HG03064 (cell line): Measurements from ENCODE around the gene SRPK2.

Experiments used
- ATAC-seq: cut with Tn5 transposase; IDR thresholded peaks from one replicate; pipeline ENCODE4 v1.9.1; 2021; ENCODE audit warnings: low read depth; ENCODE audit not compliant: unreplicated experiment

The SRPK2 gene

DNA sequence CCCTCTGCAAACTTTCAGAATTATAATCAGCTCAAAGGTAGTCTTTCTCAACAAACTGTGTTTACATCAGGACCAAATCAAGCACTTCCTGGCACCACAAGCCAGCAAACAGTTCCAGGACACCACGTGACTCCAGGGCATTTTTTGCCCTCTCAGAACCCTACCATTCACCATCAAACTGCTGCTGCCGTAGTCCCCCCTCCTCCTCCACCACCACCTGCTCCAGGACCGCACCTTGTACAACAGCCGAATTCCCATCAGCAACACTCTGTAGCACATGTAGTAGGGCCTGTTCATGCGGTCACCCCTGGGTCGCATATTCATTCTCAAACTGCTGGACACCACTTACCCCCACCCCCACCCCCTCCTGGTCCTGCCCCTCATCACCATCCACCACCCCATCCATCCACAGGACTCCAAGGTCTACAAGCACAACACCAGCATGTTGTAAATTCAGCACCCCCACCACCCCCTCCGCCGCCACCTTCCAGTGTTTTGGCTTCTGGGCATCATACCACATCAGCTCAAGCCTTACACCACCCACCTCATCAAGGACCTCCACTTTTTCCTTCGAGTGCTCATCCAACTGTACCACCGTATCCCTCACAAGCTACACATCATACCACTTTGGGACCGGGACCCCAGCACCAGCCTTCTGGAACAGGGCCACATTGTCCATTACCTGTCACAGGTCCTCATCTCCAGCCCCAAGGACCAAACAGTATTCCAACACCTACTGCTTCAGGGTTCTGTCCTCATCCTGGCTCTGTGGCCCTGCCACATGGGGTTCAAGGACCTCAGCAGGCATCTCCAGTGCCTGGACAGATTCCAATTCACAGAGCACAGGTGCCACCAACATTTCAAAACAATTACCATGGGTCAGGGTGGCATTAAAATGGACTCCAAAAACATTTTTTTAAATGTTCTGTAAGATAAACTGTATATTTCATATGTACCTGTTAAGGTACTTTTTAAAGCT lies 276.0 kb downstream of the SRPK2 start:
- ATAC-seq, result no peak

DNA sequence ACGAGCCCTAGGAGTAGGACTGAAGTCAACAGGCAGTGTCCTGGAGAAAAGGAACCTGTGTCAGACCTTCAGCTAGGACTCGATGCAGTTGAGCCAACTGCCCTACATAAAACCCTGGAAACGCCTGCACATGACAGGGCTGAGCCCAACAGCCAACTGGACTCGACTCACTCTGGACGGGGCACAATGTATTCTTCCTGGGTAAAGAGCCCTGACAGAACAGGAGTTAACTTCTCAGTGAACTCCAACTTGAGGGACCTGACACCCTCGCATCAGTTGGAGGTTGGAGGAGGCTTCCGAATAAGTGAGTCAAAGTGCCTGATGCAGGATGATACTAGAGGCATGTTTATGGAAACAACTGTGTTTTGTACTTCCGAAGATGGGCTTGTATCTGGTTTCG lies 281.3 kb downstream of the SRPK2 start:
- ATAC-seq, result no peak

DNA sequence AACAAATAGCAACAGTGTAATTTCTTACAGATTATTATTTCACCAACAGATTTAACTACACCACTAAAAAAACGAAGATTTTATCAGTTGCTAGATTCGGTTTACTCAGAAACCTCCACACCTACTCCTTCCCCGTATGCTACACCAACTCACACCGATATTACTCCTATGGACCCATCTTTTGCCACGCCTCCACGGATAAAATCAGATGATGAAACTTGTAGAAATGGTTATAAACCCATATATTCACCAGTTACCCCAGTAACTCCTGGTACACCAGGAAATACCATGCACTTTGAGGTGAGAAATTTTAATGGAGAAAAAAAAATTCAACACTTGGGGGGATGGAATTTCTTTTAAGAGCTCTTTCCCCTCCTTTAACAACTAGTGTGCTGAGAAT lies 282.2 kb downstream of the SRPK2 start:
- no peak for ATAC-seq

DNA sequence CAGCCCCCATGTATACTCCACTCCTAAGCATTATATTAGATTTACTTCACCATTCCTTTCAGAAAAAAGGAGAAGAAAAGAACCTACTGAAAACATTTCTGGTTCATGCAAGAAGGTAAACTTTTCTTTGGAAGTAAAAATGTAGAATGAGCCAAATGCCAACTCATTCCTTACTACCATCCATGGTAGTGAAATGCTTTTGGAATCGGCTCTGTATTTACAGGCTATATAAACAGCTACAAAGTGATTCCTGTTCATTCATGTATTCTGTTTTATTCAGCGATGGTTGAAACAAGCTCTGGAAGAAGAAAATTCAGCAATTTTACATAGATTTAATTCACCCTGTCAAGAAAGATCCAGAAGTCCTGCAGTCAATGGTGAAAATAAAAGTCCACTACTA lies 283.1 kb downstream of the SRPK2 start:
- no peak for ATAC-seq

DNA sequence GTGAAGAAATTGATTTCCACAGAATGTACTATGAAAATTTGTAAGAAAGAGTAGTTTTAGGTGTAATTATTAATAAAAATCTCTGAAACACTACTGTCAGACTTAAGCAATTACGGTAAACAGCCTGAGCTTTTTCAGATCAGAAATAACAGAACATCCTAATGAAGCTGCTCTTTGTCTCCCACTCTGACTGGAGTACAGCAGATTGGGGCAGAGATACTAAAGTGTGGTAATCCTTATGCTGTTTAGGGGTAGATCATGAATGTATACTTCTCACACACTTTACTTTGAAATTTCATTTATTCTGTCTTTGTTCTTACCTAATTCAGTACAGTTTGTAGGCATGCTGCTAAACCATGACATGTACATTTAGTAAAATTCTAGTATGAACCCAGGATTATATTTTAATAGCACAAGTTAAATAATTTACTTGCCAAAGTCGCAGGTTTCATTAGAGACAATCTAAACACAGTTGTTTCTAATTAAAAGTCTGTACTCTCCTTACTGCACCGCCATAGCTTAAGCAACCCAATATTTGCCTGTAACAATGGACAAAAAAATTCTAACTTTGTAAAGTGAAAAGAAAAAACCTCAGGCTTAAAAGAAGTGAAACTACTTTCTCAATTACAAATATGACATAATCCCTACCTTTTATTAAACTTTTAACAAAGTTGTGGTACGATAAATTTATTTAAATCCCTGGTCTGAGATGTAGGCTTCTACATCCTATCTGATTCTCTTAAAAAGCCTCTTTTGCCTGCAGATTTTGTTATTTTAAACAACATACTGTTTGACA lies 286.0 kb downstream of the SRPK2 start:
- no peak for ATAC-seq

DNA sequence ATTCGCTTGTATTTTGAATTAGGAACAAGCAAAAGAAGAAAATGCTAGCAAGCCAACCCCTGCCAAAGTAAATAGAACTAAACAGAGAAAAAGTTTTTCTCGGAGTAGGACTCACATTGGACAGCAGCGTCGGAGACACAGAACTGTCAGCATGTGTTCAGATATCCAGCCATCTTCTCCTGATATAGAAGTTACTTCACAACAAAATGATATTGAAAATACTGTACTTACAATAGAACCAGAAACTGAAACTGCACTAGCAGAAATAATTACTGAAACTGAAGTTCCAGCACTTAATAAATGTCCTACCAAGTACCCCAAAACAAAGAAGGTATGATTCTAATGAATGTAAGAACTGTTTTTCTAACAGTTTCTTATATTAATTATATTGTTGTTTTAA lies 286.9 kb downstream of the SRPK2 start:
- ATAC-seq, result no peak

DNA sequence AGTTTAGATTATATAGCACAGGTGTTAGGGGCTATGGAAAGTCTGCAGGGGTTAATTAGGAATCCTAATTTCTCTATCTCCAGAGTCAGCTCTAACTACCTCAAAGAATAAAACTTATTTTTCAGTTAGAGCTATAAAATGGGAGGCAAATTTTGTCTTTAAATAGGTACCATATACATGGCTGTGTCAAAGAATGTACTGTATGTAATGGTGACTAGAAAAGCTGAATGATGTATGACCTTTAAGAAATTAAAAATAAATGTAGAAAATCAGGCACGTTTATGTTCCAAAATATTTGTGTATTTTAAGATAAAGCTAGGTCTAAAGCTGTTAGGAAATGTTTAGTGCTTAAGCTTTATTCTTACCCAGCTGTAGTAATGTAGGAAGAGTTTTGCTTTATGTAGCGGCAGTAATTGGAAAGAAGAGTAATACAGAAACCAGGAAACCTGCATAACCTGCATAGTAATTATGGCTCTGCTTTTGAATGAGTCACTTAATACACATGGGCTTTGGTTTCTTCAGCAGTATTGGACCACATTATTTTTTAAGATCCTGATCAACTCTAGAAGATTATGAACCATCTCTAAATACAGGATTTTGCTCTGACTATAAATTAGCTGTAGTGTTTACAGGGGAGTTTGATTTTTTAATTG lies 289.7 kb downstream of the SRPK2 start:
- peak; percentile 55 for ATAC-seq

DNA sequence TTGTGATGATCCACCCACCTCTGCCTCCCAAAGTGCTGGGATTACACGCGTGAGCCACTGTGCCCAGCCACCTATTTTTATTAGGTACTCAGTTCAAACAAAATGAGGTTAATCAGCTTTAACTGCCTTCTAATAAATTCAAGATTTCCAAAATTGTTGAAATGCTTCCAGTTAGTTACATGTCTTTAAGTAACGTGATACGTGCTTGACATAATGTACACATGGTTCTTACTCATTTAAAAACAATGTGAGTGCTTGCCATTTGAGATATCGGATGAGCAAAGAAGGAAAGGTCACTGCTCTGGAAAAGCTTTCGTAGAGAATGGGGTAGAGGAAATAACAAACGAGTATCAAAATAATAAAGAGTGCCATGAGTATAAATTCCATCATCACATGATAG lies 291.1 kb downstream of the SRPK2 start:
- no peak for ATAC-seq

DNA sequence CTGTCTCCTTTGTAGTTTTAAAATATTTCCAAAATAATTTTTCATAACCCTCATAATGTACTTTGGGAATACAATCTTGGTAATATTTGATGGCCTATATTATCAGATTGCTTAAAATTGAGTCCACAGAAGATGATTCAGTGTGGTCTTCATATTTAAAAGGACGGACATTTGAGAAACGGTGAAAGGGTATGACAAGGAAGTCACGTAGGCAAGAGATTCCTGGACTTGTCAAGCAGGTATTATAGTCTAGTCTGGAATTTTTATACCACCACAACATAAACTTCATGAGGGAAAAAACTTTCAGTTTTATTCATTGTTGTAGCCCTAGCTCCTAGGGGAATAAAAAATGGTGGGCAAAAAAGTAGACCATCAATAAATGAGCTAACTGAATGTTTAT lies 292.4 kb downstream of the SRPK2 start:
- no peak for ATAC-seq

DNA sequence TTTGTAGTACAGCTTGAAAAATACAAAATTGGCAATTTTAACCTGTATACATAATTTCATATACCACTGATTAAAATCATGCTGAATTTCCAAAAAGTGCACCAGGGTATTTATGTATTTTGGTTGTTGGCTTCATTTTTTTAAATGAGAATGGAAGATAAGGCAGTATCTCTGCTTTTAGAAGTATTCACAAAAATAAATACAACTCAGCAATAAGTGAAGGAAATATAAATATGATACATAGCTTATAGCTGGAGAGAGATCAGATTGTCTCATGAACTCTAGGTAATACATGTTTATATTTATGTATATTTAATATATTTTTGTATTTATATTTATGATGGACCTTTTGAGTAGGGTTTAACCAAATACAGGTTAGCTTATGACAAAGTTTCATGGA lies 293.8 kb downstream of the SRPK2 start:
- no peak for ATAC-seq

DNA sequence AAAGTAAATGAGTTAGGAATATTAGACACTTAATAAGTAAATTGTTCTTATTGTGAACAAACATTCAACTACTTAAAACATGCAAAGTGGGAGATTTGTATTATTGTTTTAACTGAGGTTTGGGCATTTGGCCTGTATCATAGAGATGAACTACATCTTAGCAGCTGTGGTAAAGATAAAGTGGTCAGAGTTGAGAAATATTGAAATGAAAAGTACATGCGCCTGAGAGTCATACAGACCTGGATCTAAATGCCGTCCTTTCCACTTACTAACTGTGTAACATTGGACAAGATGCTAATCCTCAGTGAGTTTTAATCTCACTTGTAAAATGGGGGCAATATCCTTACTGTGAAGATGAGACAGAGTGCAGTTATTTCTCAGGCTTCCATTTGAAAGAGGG lies 300.3 kb downstream of the SRPK2 start:
- no peak for ATAC-seq

DNA sequence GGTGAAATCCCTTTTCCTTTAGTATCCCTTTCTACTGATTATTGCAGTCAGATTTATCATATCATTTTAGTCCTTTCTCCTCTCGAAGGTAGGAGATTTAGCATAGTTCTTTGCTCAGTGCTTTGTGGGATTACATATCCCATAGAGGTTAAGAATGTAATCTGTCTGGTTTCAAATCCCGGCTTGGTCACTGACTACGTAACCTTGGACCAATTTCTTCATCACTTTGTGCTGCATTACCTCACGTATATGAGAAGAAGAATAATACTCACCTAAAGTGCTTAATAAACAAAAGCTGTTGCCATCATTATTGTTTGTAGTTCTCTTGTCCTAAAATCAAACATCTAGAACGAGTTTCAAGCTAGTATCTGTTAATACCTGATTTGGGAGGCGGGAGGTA lies 300.7 kb downstream of the SRPK2 start:
- ATAC-seq, result no peak

DNA sequence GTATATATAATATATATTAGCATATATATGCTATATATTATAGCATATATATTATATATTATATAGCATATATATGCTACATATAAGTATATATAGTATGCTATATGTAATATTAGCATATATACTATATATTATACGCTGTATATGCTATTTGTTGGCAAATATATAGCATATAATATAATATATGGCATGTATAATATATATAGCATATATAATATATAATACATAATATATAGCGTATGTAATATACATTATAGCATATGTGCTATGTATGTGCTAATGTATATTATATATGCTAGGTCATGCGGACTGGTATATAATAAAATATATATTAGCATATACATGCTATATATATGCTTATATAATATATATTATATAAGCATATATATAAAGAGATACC lies 301.9 kb downstream of the SRPK2 start:
- no peak for ATAC-seq

DNA sequence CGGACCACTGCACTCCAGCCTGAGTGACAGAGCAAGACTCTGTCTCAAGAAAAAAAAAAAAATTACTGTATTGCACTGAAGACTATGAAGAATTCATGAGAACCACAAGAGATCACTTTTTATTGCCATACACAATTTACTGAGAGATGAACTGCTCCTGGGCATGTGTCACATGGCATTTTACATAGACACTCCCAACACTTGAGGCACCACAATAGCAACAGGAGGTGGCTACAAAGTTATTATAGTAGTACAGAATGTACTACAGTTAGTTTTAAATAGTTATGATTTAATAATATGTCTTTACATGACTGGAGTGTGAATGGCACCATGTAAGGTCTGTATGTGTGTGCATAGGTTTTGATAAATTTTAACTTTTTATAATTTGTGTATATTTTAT lies 304.1 kb downstream of the SRPK2 start:
- ATAC-seq, result no peak

DNA sequence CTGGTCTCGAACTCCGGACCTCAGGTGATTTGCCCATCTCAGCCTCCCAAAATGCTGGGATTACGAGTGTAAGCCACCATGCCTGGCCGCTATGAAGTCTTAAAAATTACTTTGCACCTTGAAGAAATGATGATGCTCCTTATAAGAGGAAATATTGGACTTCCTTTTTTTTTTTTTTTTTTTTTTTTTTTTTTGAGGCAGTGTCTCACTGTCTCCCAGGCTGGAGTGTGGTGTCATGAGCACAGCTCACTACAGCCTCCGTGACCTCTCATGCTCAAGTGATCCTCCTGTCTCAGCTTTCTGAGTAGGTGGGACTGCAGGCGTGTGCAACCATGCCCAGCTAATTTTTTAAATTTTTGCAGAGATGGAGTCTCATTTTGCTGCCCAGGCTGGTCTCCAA lies 309.4 kb downstream of the SRPK2 start:
- no peak for ATAC-seq

DNA sequence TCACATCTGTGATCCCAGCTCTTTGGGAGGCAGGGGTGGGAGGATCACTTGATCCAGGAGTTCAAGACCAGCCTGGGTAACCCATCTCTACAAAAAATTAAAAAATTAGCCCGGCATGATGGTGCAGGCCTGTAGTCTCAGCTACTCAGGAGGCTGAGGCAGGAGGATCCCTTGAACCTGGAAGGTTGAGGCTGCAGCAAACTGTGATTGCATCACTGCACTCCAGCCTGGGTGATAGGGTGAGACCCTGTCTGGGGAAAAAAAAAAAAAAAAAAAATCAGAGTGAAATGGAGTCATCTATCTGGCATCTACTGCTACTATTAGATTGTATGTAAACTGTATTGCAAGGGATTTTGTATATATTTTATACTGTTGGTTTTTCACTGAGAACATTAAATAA lies 315.6 kb downstream of the SRPK2 start:
- no peak for ATAC-seq

DNA sequence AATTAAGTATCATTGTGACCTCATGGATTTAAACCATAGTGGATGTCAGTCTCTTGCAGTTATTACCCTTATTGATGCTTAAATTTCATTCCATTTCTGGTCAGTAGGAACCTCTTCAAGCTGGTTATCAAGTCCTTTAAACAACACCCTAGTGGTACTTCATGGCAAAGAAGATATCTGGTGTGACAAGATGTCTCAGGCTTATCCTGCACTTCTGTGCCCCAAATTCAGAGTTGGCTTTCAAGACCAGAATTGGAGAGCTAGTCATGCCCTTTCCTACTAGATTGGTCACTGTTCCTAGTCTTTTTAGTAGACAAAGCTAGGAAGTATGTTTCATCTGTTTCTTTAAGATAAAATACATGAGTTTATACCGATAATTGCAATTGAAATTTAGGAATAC lies 319.8 kb downstream of the SRPK2 start:
- no peak for ATAC-seq

DNA sequence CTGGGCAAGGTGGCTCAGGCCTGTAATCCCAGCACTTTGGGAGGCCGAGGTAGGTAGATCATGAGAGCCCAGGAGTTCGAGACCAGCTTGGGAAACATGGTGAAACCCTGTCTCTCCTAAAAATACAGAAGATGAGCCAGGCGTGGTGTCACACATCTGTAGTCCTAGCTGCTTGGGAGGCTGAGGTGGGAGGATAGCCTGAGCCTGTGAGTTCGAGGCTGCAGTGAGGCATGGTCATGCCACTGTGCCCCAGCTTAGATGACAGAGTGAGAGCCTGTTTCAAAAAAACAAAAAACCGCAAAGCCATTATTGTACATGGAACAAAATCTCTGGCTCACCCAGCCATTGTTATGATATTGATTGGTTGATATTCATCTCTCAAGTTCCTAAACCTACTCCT lies 321.0 kb downstream of the SRPK2 start:
- ATAC-seq, result no peak
